ENCODE measurements around the gene CCDC175. TPM values are rescaled to one million over a fixed set of nuclear protein-coding genes. Genes with fewer than 3 reads are reported as not detected.

The CCDC175 gene
- total RNA-seq, 1 experiment from 2014 or later = not detected

- no TSS peak for BruUV-seq (replicated peaks)
- Histone ChIP-seq H3K4me2 (no peak overlapping the region), H3K4me1 (replicated peaks; ENCODE audit: insufficient read depth) (no peaks in the 10 kb centered on the region), H3K27ac (no peak overlapping the region), H2AFZ (no peak overlapping the region), H3K36me3 (ENCODE audit: low read depth) (no peaks in the 10 kb centered on the region), H3K79me2 (ENCODE audit: low read depth) (no peaks in the 10 kb centered on the region), H3K9me2 (ENCODE audit: insufficient read depth) (no peaks in the 10 kb centered on the region), H3F3A (ENCODE audit: insufficient read depth, low read depth) (no peaks in the 10 kb centered on the region), H3K27me3 (ENCODE audit: insufficient read depth, low read depth) (no peaks in the 10 kb centered on the region), H3K4me3 (no peak overlapping the region), H3K9me3 (ENCODE audit: insufficient read depth, low read depth) (no peaks in the 10 kb centered on the region), H4K20me1 (ENCODE audit: insufficient read depth) (no peaks in the 10 kb centered on the region)
- no peak for DNase-seq
- POLR2A ChIA-PET (ENCODE audit: unreplicated experiment) = no interaction called here
- intact Hi-C loops (cut with micrococcal nuclease; ENCODE audit: unreplicated experiment) = no loop called here
- CTCF ChIA-PET = no interaction called here
- no peak for TF ChIP-seq EZH2 (IDR thresholded peaks at IDR 0.05; ENCODE audit: low read depth)
- TF ChIP-seq, protein P1, sequence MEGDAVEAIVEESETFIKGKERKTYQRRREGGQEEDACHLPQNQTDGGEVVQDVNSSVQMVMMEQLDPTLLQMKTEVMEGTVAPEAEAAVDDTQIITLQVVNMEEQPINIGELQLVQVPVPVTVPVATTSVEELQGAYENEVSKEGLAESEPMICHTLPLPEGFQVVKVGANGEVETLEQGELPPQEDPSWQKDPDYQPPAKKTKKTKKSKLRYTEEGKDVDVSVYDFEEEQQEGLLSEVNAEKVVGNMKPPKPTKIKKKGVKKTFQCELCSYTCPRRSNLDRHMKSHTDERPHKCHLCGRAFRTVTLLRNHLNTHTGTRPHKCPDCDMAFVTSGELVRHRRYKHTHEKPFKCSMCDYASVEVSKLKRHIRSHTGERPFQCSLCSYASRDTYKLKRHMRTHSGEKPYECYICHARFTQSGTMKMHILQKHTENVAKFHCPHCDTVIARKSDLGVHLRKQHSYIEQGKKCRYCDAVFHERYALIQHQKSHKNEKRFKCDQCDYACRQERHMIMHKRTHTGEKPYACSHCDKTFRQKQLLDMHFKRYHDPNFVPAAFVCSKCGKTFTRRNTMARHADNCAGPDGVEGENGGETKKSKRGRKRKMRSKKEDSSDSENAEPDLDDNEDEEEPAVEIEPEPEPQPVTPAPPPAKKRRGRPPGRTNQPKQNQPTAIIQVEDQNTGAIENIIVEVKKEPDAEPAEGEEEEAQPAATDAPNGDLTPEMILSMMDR (conservative IDR thresholded peaks at IDR 0.05) = no peak
These were observed 29.3 kb downstream of the CCDC175 start for GRCh38 chr14:59547310-59547709.

- no peak for TF ChIP-seq EZH2 (IDR thresholded peaks at IDR 0.05; ENCODE audit: low read depth)
- TF ChIP-seq, protein P1 (conservative IDR thresholded peaks at IDR 0.05) = no peak
- Histone ChIP-seq H3K4me3 (no peak overlapping the region), H3K4me1 (replicated peaks; ENCODE audit: insufficient read depth) (no peaks in the 10 kb centered on the region), H3K9me2 (ENCODE audit: insufficient read depth) (no peaks in the 10 kb centered on the region), H3K9me3 (ENCODE audit: insufficient read depth, low read depth) (no peaks in the 10 kb centered on the region), H4K20me1 (ENCODE audit: insufficient read depth) (no peaks in the 10 kb centered on the region), H3K4me2 (no peak overlapping the region), H3K36me3 (ENCODE audit: low read depth) (no peaks in the 10 kb centered on the region), H3K79me2 (ENCODE audit: low read depth) (no peaks in the 10 kb centered on the region), H3F3A (ENCODE audit: insufficient read depth, low read depth) (no peaks in the 10 kb centered on the region), H3K27ac (no peak overlapping the region), H3K27me3 (ENCODE audit: insufficient read depth, low read depth) (no peaks in the 10 kb centered on the region), H2AFZ (no peak overlapping the region)
- DNase-seq = no peak
- BruUV-seq (replicated peaks) = no TSS peak
- intact Hi-C loops (cut with micrococcal nuclease; ENCODE audit: unreplicated experiment) = no loop called here
- CTCF ChIA-PET = no interaction called here
- POLR2A ChIA-PET (ENCODE audit: unreplicated experiment) = no interaction called here
These were observed 32.7 kb downstream of the CCDC175 start for GRCh38 chr14:59543873-59544272.

- H3F3A ChIP-seq (ENCODE audit: insufficient read depth, low read depth) = no peaks in the 10 kb centered on the region
- H3K4me2 ChIP-seq = no peak overlapping the region
- no TSS peak for BruUV-seq (replicated peaks)
- intact Hi-C loops (cut with micrococcal nuclease; ENCODE audit: unreplicated experiment) = no loop called here
- H3K9me3 ChIP-seq (ENCODE audit: insufficient read depth, low read depth) = no peaks in the 10 kb centered on the region
- POLR2A ChIA-PET (ENCODE audit: unreplicated experiment) = no interaction called here
- H4K20me1 ChIP-seq (ENCODE audit: insufficient read depth) = no peaks in the 10 kb centered on the region
- no peak overlapping the region for H3K4me3 ChIP-seq
- no peaks in the 10 kb centered on the region for H3K4me1 ChIP-seq (replicated peaks; ENCODE audit: insufficient read depth)
- no peak overlapping the region for H2AFZ ChIP-seq
- no peaks in the 10 kb centered on the region for H3K79me2 ChIP-seq (ENCODE audit: low read depth)
- CTCF ChIA-PET = no interaction called here
- H3K36me3 ChIP-seq (ENCODE audit: low read depth) = no peaks in the 10 kb centered on the region
- no peak for TF ChIP-seq EZH2 (IDR thresholded peaks at IDR 0.05; ENCODE audit: low read depth)
- TF ChIP-seq, protein P1 (conservative IDR thresholded peaks at IDR 0.05) = no peak
- H3K9me2 ChIP-seq (ENCODE audit: insufficient read depth) = no peaks in the 10 kb centered on the region
- H3K27ac ChIP-seq = no peak overlapping the region
- DNase-seq = no peak
- no peaks in the 10 kb centered on the region for H3K27me3 ChIP-seq (ENCODE audit: insufficient read depth, low read depth)
These were observed 34.9 kb downstream of the CCDC175 start for GRCh38 chr14:59541731-59542130.
